RWPE1 (cell line): ENCODE data around the gene AK5.
"Not testable (repeated sequence)": the region's sequence is repeated elsewhere in the genome, so short reads cannot be mapped to it uniquely, and the experiment has no call there.

ENCODE experiments used
- CTCF ChIA-PET: fragments of 350-600 bp; sonication (Branson Sonifier 250); formaldehyde crosslinking; extraction: SDS; loops from one replicate; lab custom pipeline; 2021; lab: Yijun Ruan, JAX
- POLR2A ChIA-PET: fragments of 400-600 bp; formaldehyde crosslinking; extraction: SDS; loops from one replicate; lab custom pipeline; 2020; ENCODE audit warnings: antibody characterized with exemption; ENCODE audit not compliant: low non-redundant PET; lab: Yijun Ruan, JAX
- DNase-seq: peaks from one replicate; pipeline ENCODE4 v3.0.0; 2012; ENCODE audit warnings: low spot score
- H3K27ac ChIP-seq: fragments of 450-650 bp; 2 replicates; pipeline ENCODE4 v1.5.1; 2017
- TF ChIP-seq, protein P1 (sequence below): fragments of 450-650 bp; conservative IDR thresholded peaks from 2 replicates; pipeline ENCODE4 v1.5.1; 2017; ENCODE audit warnings: low read depth, mild to moderate bottlenecking

AK5 gene

DNA sequence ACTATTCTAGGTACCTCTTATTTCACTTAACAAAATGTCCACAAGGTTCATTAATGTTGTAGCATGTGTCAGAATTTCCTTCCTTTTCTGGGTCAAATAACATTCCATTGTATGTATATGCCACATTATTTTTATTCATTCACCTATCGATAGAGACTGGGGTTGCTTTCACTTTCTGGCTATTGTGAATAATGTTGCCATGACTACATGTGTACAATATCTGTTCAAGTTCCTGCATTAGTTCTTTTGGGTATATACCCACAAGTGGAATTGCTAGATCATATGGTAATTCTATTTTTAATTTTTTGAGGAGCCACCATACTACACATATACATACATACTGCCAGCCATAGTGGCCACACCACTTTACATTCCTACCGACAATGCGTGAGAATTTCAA is 242.2 kb downstream of the AK5 start:
- ChIA-PET CTCF (interaction anchor here (0.6 kb wide), 1 partner anchor 645 kb away, joined by 3 read pairs; no protein-coding TSS in a partner anchor), POLR2A (no interaction called here)
- no peak for DNase-seq
- H3K27ac ChIP-seq, result no peak overlapping the region
- TF ChIP-seq, protein P1, sequence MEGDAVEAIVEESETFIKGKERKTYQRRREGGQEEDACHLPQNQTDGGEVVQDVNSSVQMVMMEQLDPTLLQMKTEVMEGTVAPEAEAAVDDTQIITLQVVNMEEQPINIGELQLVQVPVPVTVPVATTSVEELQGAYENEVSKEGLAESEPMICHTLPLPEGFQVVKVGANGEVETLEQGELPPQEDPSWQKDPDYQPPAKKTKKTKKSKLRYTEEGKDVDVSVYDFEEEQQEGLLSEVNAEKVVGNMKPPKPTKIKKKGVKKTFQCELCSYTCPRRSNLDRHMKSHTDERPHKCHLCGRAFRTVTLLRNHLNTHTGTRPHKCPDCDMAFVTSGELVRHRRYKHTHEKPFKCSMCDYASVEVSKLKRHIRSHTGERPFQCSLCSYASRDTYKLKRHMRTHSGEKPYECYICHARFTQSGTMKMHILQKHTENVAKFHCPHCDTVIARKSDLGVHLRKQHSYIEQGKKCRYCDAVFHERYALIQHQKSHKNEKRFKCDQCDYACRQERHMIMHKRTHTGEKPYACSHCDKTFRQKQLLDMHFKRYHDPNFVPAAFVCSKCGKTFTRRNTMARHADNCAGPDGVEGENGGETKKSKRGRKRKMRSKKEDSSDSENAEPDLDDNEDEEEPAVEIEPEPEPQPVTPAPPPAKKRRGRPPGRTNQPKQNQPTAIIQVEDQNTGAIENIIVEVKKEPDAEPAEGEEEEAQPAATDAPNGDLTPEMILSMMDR, result no peak

DNA sequence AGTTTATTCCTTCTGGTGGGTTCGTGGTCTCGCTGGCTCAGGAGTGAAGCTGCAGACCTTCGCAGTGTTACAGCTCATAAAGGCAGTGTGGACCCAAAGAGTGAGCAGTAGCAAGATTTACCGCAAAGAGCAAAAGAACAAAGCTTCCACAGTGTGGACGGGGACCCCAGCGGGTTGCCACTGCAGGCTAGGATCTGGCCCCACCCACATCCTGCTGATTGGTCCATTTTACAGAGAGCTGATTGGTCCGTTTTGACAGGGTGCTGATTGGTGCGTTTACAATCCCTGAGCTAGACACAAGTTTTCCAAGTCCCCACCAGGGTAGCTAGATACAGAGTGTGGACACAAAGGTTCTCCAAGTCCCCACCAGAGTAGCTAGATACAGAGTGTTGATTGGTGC is 249.3 kb downstream of the AK5 start:
- H3K27ac ChIP-seq, CTCF ChIA-PET, DNase-seq, POLR2A ChIA-PET: not testable (repeated sequence)

DNA sequence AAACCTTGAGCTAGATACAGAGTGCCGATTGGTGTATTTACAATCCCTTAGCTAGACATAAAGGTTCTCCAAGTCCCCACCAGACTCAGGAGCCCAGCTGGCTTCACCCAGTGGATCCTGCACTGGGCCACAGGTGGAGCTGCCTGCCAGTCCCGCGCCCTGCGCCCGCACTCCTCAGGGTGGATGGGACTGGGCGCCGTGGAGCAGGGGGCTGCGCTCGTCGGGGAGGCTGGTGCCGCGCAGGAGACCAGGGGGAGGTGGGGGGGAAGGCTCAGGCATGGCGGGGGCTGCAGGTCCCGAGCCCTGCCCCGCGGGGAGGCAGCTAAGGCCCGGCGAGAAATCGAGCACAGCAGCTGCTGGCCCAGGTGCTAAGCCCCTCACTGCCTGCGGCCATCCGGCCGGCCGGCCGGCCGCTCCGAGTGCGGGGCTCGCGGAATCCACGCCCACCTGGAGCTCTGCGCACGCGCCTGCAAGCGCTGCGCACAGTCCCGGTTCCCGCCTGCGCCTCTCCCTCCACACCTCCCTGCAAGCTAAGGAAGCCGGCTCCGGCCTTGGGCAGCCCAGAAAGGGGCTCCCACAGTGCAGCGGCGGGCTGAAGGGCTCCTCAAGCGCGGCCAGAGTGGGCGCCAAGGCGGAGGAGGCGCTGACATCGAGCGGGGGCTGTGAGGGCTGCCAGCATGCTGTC is 249.9 kb downstream of the AK5 start:
- CTCF ChIA-PET, result interaction anchor here (0.7 kb wide), 1 partner anchor 1380 kb away, joined by 3 read pairs; no protein-coding TSS in a partner anchor
- DNase-seq, H3K27ac ChIP-seq, POLR2A ChIA-PET: not testable (repeated sequence)

DNA sequence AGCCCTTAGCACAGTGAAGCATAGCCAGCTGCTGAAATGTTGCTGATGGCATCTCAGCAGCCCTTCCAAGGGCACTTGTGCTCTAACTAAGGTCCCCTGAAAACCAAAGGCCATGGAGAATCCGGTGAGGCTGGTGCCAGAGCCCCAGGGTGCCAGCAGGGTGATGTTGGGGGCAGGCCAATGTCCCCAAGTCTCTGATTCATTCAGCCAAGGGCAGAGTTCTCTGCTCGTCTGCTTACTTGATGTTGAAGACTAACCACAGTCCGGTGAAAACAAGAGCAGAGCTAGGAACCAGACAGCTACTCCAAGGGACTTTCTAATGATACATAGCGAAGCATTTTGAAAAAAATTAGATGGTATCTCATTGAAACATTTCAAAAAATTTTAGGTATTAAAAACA is 250.8 kb downstream of the AK5 start:
- no peak for DNase-seq
- ChIA-PET POLR2A (no interaction called here), CTCF (interaction anchor here (0.6 to 1.0 kb wide), 3 partner anchors 12 to 1379 kb away, joined by 3 to 5 read pairs (median 3); no protein-coding TSS in a partner anchor)
- TF ChIP-seq, protein P1, result no peak
- no peak overlapping the region for H3K27ac ChIP-seq

DNA sequence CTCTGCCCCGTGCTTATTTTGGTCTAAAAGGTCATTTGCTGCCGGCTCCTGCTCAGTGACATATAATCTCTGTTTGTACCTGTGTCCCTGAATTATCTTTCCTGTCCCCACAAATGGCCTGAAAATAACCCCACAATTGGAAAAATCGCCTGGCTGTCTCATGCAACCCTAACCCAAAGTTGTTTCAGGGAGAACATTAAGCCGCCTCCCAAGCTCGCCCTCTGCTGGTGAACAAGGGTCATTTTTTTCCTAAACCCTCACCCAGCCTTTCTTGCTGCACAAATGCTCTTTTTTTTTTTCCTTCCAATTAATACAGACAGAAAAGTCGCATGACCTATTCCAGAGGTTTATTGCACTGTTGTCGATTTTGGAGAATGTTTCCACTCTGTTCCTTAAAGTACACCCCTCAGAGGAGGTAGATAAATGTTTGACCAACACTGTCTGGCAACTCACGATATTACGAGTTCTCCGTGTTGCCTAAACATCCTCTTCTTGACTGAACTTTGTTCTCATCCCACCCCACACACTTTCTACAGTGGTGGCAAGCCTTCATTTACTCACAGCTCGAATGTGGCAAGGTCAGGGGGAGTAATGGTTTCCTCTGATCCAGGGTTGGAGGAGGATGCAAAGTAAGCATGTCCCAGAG is 252.0 kb downstream of the AK5 start:
- ChIA-PET POLR2A (no interaction called here), CTCF (interaction anchor here (0.6 to 0.9 kb wide), 14 partner anchors 10 to 1767 kb away, joined by 3 to 8 read pairs (median 3); no protein-coding TSS in a partner anchor)
- no peak overlapping the region for H3K27ac ChIP-seq

DNA sequence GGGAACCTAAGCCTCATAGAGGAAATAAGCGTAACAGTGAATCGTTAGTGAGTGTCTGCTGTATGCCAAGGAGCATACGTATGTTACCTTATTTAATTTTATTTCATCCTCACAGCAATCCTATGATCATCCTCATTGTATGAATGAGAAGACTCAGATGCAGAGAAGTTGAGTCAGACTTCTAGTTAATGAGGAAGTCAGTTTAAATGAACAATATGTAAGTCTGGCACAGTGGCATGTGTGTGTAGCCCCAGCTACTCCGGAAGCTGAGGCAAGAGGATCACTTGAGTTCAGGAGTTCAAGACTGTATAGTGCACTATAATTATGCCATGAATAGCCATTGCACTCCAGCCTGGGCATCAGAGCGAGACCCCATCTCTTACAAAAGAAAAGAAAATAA is 252.6 kb downstream of the AK5 start:
- TF ChIP-seq, protein P1, result no peak
- POLR2A ChIA-PET, result no interaction called here
- CTCF ChIA-PET, result no interaction called here
- no peak for DNase-seq
- no peak overlapping the region for H3K27ac ChIP-seq

More for the DNA sequence above, 252.0 kb downstream of the AK5 start:
- DNase-seq, result peak; percentile 59
- TF ChIP-seq, protein P1, result peak; percentile 82

DNA sequence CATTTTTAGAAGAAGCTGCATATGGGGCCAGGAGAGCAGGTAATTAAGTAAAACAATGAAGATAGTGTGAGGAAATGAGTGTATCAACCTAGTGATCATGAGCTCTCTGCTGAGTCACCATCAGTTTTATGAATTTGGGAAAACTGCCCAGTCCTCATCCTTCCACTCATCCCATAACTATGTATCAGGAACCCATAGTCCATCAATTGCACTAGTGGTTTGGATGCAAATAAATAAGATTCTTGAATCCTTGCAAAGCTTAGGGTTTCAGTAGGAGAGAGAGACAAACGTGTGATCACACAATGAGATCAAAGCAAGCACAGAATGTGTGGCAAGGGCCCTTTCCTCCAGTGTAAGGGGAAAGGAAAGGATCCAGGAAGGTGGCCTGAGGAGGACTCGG is 255.0 kb downstream of the AK5 start:
- H3K27ac ChIP-seq, result peak overlapping the region; percentile 76
- TF ChIP-seq, protein P1, result no peak
- ChIA-PET POLR2A (no interaction called here), CTCF (interaction anchor here (0.6 kb wide), 1 partner anchor 9 kb away, joined by 4 read pairs; no protein-coding TSS in a partner anchor)
- peak; percentile 88 for DNase-seq
